Loucy (cell line): ENCODE results near the gene ART5.

Experiments
- H2AFZ ChIP-seq: fragments of 200-600 bp; sonication (generic); 2 replicates; pipeline ENCODE4 v1.6.0; 2016; ENCODE audit warnings: antibody characterized with exemption, mild to moderate bottlenecking, low read length, moderate library complexity
- H3F3A ChIP-seq: fragments of 200-600 bp; 2 replicates; pipeline ENCODE4 v1.6.0; 2016; ENCODE audit warnings: antibody characterized with exemption, low read depth, mild to moderate bottlenecking
- H3K27me3 ChIP-seq: fragments of 200-600 bp; sonication (generic); 2 replicates; pipeline ENCODE4 v1.6.1; 2014; ENCODE audit warnings: low read length, mild to moderate bottlenecking; ENCODE audit not compliant: insufficient read depth, poor library complexity, severe bottlenecking
- H3K36me3 ChIP-seq: fragments of 200-600 bp; sonication (generic); 2 replicates; pipeline ENCODE4 v1.6.1; 2016; ENCODE audit warnings: low read length; ENCODE audit not compliant: insufficient read depth
- H3K4me1 ChIP-seq: fragments of 200-600 bp; sonication (generic); 2 replicates; pipeline ENCODE4 v1.5.1; 2014; ENCODE audit warnings: low read length, mild to moderate bottlenecking; ENCODE audit not compliant: insufficient read depth, poor library complexity, severe bottlenecking
- H3K4me2 ChIP-seq: fragments of 200-600 bp; sonication (generic); 2 replicates; pipeline ENCODE4 v1.6.0; 2014; ENCODE audit warnings: antibody characterized with exemption, low read length, low read depth, mild to moderate bottlenecking; ENCODE audit not compliant: poor library complexity, severe bottlenecking
- H3K4me3 ChIP-seq: fragments of 200-600 bp; sonication (generic); 2 replicates; pipeline ENCODE4 v1.5.1; 2014; ENCODE audit warnings: low read length, mild to moderate bottlenecking, mixed read lengths; ENCODE audit not compliant: poor library complexity, severe bottlenecking
- H3K79me2 ChIP-seq: fragments of 200-600 bp; sonication (generic); 2 replicates; pipeline ENCODE4 v1.6.1; 2014; ENCODE audit warnings: low read length; ENCODE audit not compliant: insufficient read depth
- H3K9ac ChIP-seq: fragments of 200-600 bp; sonication (generic); 2 replicates; pipeline ENCODE4 v1.6.0; 2014; ENCODE audit warnings: mild to moderate bottlenecking, low read depth, low read length, moderate library complexity; ENCODE audit not compliant: poor library complexity, severe bottlenecking
- H3K9me2 ChIP-seq: fragments of 200-600 bp; sonication (generic); replicated peaks from 2 replicates; pipeline ENCODE4 v1.6.1; 2016; ENCODE audit warnings: low read depth, low read length, mixed read lengths
- H3K9me3 ChIP-seq: fragments of 200-600 bp; sonication (generic); 2 replicates; pipeline ENCODE4 v1.6.1; 2014; ENCODE audit warnings: mild to moderate bottlenecking, antibody characterized with exemption, low read length, low read depth; ENCODE audit not compliant: insufficient read depth
- H4K20me1 ChIP-seq: fragments of 200-600 bp; sonication (generic); 2 replicates; pipeline ENCODE4 v1.6.0; 2014; ENCODE audit warnings: antibody characterized with exemption, low read length, mild to moderate bottlenecking; ENCODE audit not compliant: insufficient read depth, poor library complexity, severe bottlenecking
- EZH2phosphoT487 ChIP-seq: fragments of 200-600 bp; IDR thresholded peaks from 2 replicates; pipeline ENCODE4 v1.6.1; 2018; ENCODE audit warnings: antibody characterized with exemption, mild to moderate bottlenecking, moderate library complexity, borderline replicate concordance
- TF ChIP-seq, protein P1 (sequence below): fragments of 200-600 bp; sonication (generic); conservative IDR thresholded peaks from 2 replicates; pipeline ENCODE4 v1.5.1; 2014; ENCODE audit warnings: mild to moderate bottlenecking, antibody characterized with exemption, low read length

Gene ART5

DNA sequence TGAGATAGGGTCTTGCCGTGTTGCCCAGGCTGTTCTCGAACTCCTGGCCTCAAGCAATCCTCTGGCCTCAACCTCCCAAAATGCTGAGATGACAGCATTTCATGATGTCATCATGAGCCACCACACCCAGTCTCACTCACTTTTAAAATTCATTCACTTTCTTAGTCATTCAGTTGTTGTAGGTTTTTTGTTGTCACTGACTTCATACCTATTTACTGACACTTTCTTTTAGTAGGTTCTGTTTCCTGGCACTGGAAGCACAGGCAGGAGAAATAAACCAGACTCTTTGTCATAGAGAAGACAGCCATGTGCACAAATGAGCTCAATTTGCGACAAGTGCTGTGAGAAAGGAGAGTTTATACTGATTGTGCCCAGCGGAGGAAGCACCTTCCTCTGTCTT, 10.5 kb downstream of the ART5 start:
- H3K4me3 ChIP-seq: no peak overlapping the region
- no peaks in the 10 kb centered on the region for H3K79me2 ChIP-seq
- H3K36me3 ChIP-seq: no peaks in the 10 kb centered on the region
- no peaks in the 10 kb centered on the region for H3K9me3 ChIP-seq
- no peaks in the 10 kb centered on the region for H3F3A ChIP-seq
- no peaks in the 10 kb centered on the region for H3K9me2 ChIP-seq
- no peaks in the 10 kb centered on the region for H3K4me1 ChIP-seq
- no peaks in the 10 kb centered on the region for H4K20me1 ChIP-seq
- TF ChIP-seq EZH2phosphoT487: no peak
- TF ChIP-seq, protein P1, sequence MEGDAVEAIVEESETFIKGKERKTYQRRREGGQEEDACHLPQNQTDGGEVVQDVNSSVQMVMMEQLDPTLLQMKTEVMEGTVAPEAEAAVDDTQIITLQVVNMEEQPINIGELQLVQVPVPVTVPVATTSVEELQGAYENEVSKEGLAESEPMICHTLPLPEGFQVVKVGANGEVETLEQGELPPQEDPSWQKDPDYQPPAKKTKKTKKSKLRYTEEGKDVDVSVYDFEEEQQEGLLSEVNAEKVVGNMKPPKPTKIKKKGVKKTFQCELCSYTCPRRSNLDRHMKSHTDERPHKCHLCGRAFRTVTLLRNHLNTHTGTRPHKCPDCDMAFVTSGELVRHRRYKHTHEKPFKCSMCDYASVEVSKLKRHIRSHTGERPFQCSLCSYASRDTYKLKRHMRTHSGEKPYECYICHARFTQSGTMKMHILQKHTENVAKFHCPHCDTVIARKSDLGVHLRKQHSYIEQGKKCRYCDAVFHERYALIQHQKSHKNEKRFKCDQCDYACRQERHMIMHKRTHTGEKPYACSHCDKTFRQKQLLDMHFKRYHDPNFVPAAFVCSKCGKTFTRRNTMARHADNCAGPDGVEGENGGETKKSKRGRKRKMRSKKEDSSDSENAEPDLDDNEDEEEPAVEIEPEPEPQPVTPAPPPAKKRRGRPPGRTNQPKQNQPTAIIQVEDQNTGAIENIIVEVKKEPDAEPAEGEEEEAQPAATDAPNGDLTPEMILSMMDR: no peak
- no peak overlapping the region for H2AFZ ChIP-seq
- no peak overlapping the region for H3K4me2 ChIP-seq
- no peaks in the 10 kb centered on the region for H3K27me3 ChIP-seq
- no peak overlapping the region for H3K9ac ChIP-seq

- Histone ChIP-seq H3K9ac (no peak overlapping the region), H3K9me2 (no peaks in the 10 kb centered on the region), H2AFZ (no peak overlapping the region), H3K9me3 (no peaks in the 10 kb centered on the region), H3K27me3 (no peaks in the 10 kb centered on the region), H3K36me3 (no peaks in the 10 kb centered on the region), H3K79me2 (no peaks in the 10 kb centered on the region), H3K4me3 (no peak overlapping the region), H4K20me1 (no peaks in the 10 kb centered on the region), H3F3A (no peaks in the 10 kb centered on the region), H3K4me1 (no peaks in the 10 kb centered on the region), H3K4me2 (no peak overlapping the region)
- TF ChIP-seq, protein P1: no peak
- no peak for TF ChIP-seq EZH2phosphoT487
These were observed 14.5 kb downstream of the ART5 start for GRCh38 chr11:3627291-3627690.

DNA sequence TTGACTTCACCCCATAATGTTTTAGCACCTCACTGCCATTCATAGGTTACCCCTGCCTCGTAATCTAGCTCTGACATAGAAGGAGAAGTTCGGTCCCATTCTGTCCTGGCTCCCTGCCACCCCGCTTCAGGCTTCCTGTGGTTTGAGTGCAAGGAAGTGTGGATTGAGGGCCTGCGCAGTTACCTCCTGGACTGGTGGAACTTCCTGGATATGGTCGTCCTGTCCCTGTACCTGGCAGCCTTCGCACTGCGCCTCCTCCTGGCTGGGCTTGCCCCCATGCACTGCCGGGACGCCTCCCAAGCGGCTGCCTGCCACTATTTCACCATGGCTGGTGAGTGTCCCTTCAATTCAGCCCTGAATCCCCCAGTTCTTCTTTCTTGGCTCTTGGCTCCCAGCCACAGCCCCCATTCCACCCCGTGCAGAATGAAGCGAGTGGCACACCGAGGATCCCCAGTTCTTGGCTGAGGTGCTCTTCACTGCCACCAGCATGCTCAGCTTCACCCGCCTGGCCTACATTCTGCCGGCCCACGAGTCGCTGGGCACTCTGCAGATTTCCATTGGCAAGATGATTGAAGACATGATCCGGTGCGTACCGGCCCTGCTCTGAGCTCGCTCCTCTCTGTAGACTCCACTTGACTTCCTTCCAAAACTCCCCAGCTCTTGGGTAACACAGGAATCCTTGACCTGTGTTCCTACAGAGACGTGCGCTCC, 15.4 kb downstream of the ART5 start:
- H3K4me2 ChIP-seq: no peak overlapping the region
- H3K79me2 ChIP-seq: no peaks in the 10 kb centered on the region
- no peaks in the 10 kb centered on the region for H3K9me2 ChIP-seq
- no peaks in the 10 kb centered on the region for H3K9me3 ChIP-seq
- no peak for TF ChIP-seq EZH2phosphoT487
- TF ChIP-seq, protein P1: no peak
- H3K36me3 ChIP-seq: no peaks in the 10 kb centered on the region
- H4K20me1 ChIP-seq: no peaks in the 10 kb centered on the region
- H3F3A ChIP-seq: no peaks in the 10 kb centered on the region
- H2AFZ ChIP-seq: no peak overlapping the region
- no peak overlapping the region for H3K9ac ChIP-seq
- no peaks in the 10 kb centered on the region for H3K27me3 ChIP-seq
- H3K4me1 ChIP-seq: no peaks in the 10 kb centered on the region
- H3K4me3 ChIP-seq: no peak overlapping the region
